LNCAP (cell line): ENCODE measurements around the gene BET1L.
"Not testable (repeated sequence)": the region's sequence is repeated elsewhere in the genome, so short reads cannot be mapped to it uniquely, and the experiment has no call there.

Experiments used
- CTCF ChIP-seq: fragments of 450-650 bp; IDR thresholded peaks from 2 replicates; pipeline ENCODE4 v1.5.1; 2017; ENCODE audit warnings: mild to moderate bottlenecking

BET1L gene

GRCh38 chr11:200224-201003 is 6.8 kb downstream of the BET1L start:
- no peak for TF ChIP-seq CTCF

GRCh38 chr11:199782-200181 is 7.4 kb downstream of the BET1L start:
- TF ChIP-seq CTCF = no peak

GRCh38 chr11:199004-199581 is 8.1 kb downstream of the BET1L start:
- TF ChIP-seq CTCF = no peak

GRCh38 chr11:198236-198806 is 8.9 kb downstream of the BET1L start:
- no peak for TF ChIP-seq CTCF

DNA sequence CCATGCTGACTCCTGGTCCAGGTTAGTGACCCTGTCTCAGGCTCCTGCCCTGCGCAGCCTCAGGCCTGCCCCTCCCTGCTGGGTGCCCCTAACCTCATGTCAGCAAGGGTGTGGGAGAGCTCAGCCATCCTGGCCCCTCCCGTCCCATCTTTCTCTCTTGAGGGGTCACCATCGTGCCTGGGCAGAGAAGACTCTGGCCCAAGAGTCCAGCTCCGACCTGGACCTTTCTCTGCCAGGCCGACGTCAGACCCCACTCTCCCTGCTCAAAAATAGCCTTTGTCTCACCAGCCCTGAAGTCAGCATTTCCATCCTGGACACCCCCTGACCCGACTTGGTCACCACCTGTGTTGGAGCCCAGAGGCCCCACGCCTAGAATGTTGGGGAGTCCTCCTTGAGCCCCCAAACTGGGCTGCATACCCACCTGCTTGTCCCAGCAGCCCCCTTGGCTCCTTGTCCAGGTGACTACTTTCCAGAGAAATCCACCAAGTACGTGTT is 9.4 kb downstream of the BET1L start:
- TF ChIP-seq CTCF = no peak

GRCh38 chr11:196786-197731 is 10.1 kb downstream of the BET1L start:
- TF ChIP-seq CTCF = no peak

GRCh38 chr11:192674-193128 is 14.5 kb downstream of the BET1L start, which contains the start of gene SCGB1C1:
TSS of gene SCGB1C1 (plus strand) at chr11:193078. CDS start at chr11:193100, 22 bp downstream.
- TF ChIP-seq CTCF = not testable (repeated sequence)
